Measurements from ENCODE around the gene KRT10. TPM values are rescaled to one million over a fixed set of nuclear protein-coding genes. Genes with fewer than 3 reads are reported as not detected.
A peak's percentile ranks its signal among the peaks of the same experiment; 100 is the strongest.

Gene KRT10
- total RNA-seq, 1 donor from 2014 or later, result 50.6 TPM

DNA sequence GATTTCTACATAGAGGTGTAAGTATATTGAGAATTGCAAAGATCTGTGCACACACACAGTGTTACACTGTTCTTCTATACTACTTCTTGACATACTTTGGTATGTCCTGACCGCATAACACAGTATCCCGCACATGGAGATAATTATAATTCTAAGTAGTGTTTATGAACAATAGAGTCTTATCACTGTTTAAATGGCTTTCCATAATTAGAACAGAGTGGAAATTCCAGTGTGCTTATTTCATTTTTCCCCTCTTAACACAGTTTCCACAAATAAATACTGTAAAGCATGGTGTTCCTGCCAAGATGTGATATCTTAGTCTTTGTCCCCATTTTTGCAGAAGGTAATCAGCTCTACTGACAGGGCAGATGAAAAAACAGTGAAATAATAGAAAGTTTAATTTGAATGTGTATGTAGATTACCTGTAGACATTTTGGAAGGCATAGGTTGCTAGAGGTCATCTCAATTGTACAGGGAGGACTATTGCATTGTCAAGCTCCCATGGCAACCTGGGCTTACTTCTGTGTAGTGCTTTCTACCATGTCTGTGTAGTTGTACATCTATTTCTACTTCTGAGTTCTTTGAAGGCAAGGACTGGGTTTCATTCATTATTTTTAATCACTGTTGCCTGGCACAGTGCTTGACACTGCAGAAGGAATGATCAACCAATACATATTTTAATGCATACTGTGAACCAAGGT is 12.5 kb downstream of the KRT10 start:
- FAIRE-seq (peak; percentile 43), DNase-seq (ENCODE audit: low read depth) (peak; percentile 66)
- peaks cover 10% of the 10 kb centered on the region for H3K4me1 Mint-ChIP-seq (ENCODE audit: low read depth, unreplicated experiment)
- no peaks in the 10 kb centered on the region for H3K79me2 ChIP-seq (ENCODE audit: insufficient read depth, low read length)
- H2AFZ ChIP-seq (ENCODE audit: low read depth, low read length), result no peak overlapping the region
- peaks cover 37% of the 10 kb centered on the region for H3K27me3 Mint-ChIP-seq (ENCODE audit: low read depth, unreplicated experiment)
- peaks cover 12% of the 10 kb centered on the region for H3K4me1 ChIP-seq (ENCODE audit: insufficient read depth, low read length)
- no peaks in the 10 kb centered on the region for H3K9me3 ChIP-seq (ENCODE audit: insufficient read depth, low read depth, low read length)
- no peaks in the 10 kb centered on the region for H3K27me3 ChIP-seq (ENCODE audit: insufficient read depth, low read length)
- H3K9me3 Mint-ChIP-seq (ENCODE audit: unreplicated experiment), result peaks cover under 1% of the 10 kb centered on the region
- H3K4me3 Mint-ChIP-seq (ENCODE audit: unreplicated experiment), result no peak overlapping the region
- no peaks in the 10 kb centered on the region for H3K36me3 Mint-ChIP-seq (ENCODE audit: low read depth, unreplicated experiment)
- H3K4me3 ChIP-seq (ENCODE audit: insufficient read depth, low read depth, low read length), result peak overlapping the region; percentile 0
- H3K36me3 ChIP-seq (ENCODE audit: insufficient read depth, low read length), result no peaks in the 10 kb centered on the region
- peak overlapping the region; percentile 20 for H3K9ac ChIP-seq (ENCODE audit: low read length)
- H3K27ac Mint-ChIP-seq (ENCODE audit: unreplicated experiment), result no peak overlapping the region
- TF ChIP-seq, protein P1, sequence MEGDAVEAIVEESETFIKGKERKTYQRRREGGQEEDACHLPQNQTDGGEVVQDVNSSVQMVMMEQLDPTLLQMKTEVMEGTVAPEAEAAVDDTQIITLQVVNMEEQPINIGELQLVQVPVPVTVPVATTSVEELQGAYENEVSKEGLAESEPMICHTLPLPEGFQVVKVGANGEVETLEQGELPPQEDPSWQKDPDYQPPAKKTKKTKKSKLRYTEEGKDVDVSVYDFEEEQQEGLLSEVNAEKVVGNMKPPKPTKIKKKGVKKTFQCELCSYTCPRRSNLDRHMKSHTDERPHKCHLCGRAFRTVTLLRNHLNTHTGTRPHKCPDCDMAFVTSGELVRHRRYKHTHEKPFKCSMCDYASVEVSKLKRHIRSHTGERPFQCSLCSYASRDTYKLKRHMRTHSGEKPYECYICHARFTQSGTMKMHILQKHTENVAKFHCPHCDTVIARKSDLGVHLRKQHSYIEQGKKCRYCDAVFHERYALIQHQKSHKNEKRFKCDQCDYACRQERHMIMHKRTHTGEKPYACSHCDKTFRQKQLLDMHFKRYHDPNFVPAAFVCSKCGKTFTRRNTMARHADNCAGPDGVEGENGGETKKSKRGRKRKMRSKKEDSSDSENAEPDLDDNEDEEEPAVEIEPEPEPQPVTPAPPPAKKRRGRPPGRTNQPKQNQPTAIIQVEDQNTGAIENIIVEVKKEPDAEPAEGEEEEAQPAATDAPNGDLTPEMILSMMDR (IDR thresholded peaks at IDR 0.05; ENCODE audit: insufficient read depth, low read depth, low read length), result no peak
- no peak for TF ChIP-seq EZH2 (IDR thresholded peaks at IDR 0.05; ENCODE audit: insufficient read depth, low read length)
- H4K20me1 ChIP-seq (ENCODE audit: insufficient read depth, low read length), result no peaks in the 10 kb centered on the region
- peak overlapping the region; percentile 57 for H3K4me2 ChIP-seq (ENCODE audit: low read length)
- peak overlapping the region; percentile 75 for H3K27ac ChIP-seq (ENCODE audit: low read depth, low read length)

DNA sequence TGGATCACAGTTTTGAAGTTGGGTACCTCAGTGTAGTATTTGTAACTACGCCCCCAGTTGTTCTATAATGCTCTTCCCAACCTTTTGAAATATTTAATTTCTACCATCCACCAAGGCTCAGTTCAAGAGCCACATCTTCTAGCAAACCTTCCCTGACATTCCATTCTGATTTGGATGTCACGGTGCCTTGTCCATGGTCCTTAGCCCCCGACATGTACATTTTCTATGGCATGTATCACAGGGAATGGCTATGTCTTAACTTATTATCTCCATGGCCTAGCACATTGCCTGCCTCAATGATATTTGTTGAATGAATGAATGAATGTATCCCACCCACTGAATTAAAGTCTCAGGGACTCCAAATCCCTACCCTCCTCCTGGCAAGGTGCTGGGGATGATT is 16.3 kb downstream of the KRT10 start:
- H3K36me3 Mint-ChIP-seq (ENCODE audit: low read depth, unreplicated experiment), result no peaks in the 10 kb centered on the region
- TF ChIP-seq, protein P1 (IDR thresholded peaks at IDR 0.05; ENCODE audit: insufficient read depth, low read depth, low read length), result no peak
- no peak for TF ChIP-seq EZH2 (IDR thresholded peaks at IDR 0.05; ENCODE audit: insufficient read depth, low read length)
- peaks cover 12% of the 10 kb centered on the region for H3K27me3 ChIP-seq (ENCODE audit: insufficient read depth, low read length)
- no peaks in the 10 kb centered on the region for H3K79me2 ChIP-seq (ENCODE audit: insufficient read depth, low read length)
- H3K4me1 Mint-ChIP-seq (ENCODE audit: low read depth, unreplicated experiment), result peaks cover 10% of the 10 kb centered on the region
- H3K36me3 ChIP-seq (ENCODE audit: insufficient read depth, low read length), result no peaks in the 10 kb centered on the region
- no peak overlapping the region for H3K4me3 ChIP-seq (ENCODE audit: insufficient read depth, low read depth, low read length)
- H3K4me3 Mint-ChIP-seq (ENCODE audit: unreplicated experiment), result no peak overlapping the region
- H3K27ac ChIP-seq (ENCODE audit: low read depth, low read length), result no peak overlapping the region
- peaks cover 34% of the 10 kb centered on the region for H3K27me3 Mint-ChIP-seq (ENCODE audit: low read depth, unreplicated experiment)
- peaks cover 1% of the 10 kb centered on the region for H3K9me3 Mint-ChIP-seq (ENCODE audit: unreplicated experiment)
- H3K4me1 ChIP-seq (ENCODE audit: insufficient read depth, low read length), result peaks cover 12% of the 10 kb centered on the region
- no peaks in the 10 kb centered on the region for H3K9me3 ChIP-seq (ENCODE audit: insufficient read depth, low read depth, low read length)
- H2AFZ ChIP-seq (ENCODE audit: low read depth, low read length), result no peak overlapping the region
- H3K27ac Mint-ChIP-seq (ENCODE audit: unreplicated experiment), result no peak overlapping the region
- no peak for FAIRE-seq
- H4K20me1 ChIP-seq (ENCODE audit: insufficient read depth, low read length), result no peaks in the 10 kb centered on the region
- no peak for DNase-seq (ENCODE audit: low read depth)
- no peak overlapping the region for H3K4me2 ChIP-seq (ENCODE audit: low read length)
- no peak overlapping the region for H3K9ac ChIP-seq (ENCODE audit: low read length)

- no peaks in the 10 kb centered on the region for H3K79me2 ChIP-seq (ENCODE audit: insufficient read depth, low read length)
- Mint-ChIP-seq H3K36me3 (ENCODE audit: low read depth, unreplicated experiment) (no peaks in the 10 kb centered on the region), H3K4me3 (ENCODE audit: unreplicated experiment) (no peak overlapping the region), H3K4me1 (ENCODE audit: low read depth, unreplicated experiment) (no peaks in the 10 kb centered on the region), H3K27me3 (ENCODE audit: low read depth, unreplicated experiment) (peaks cover 25% of the 10 kb centered on the region), H3K9me3 (ENCODE audit: unreplicated experiment) (peaks cover 1% of the 10 kb centered on the region), H3K27ac (ENCODE audit: unreplicated experiment) (no peak overlapping the region)
- DNase-seq (ENCODE audit: low read depth) (peak; percentile 32), FAIRE-seq (no peak)
- peak overlapping the region; percentile 13 for H3K4me2 ChIP-seq (ENCODE audit: low read length)
- H3K27me3 ChIP-seq (ENCODE audit: insufficient read depth, low read length), result peaks cover 25% of the 10 kb centered on the region
- H2AFZ ChIP-seq (ENCODE audit: low read depth, low read length), result no peak overlapping the region
- no peak overlapping the region for H3K9ac ChIP-seq (ENCODE audit: low read length)
- H3K4me3 ChIP-seq (ENCODE audit: insufficient read depth, low read depth, low read length), result no peak overlapping the region
- no peaks in the 10 kb centered on the region for H3K36me3 ChIP-seq (ENCODE audit: insufficient read depth, low read length)
- H3K27ac ChIP-seq (ENCODE audit: low read depth, low read length), result no peak overlapping the region
- TF ChIP-seq, protein P1 (IDR thresholded peaks at IDR 0.05; ENCODE audit: insufficient read depth, low read depth, low read length), result peak; percentile 92
- no peak for TF ChIP-seq EZH2 (IDR thresholded peaks at IDR 0.05; ENCODE audit: insufficient read depth, low read length)
- H3K9me3 ChIP-seq (ENCODE audit: insufficient read depth, low read depth, low read length), result no peaks in the 10 kb centered on the region
- no peaks in the 10 kb centered on the region for H3K4me1 ChIP-seq (ENCODE audit: insufficient read depth, low read length)
- no peaks in the 10 kb centered on the region for H4K20me1 ChIP-seq (ENCODE audit: insufficient read depth, low read length)
Measured at GRCh38 chr17:40803617-40804082, 18.8 kb downstream of the KRT10 start.
